COLO668 (cell line): ENCODE results near the gene HAPLN3.

Experiments used
- DNase-seq: peaks from one replicate; lab custom pipeline; 2025; ENCODE audit not compliant: unreplicated experiment; lab: John Stamatoyannopoulos, UW

The HAPLN3 gene

DNA sequence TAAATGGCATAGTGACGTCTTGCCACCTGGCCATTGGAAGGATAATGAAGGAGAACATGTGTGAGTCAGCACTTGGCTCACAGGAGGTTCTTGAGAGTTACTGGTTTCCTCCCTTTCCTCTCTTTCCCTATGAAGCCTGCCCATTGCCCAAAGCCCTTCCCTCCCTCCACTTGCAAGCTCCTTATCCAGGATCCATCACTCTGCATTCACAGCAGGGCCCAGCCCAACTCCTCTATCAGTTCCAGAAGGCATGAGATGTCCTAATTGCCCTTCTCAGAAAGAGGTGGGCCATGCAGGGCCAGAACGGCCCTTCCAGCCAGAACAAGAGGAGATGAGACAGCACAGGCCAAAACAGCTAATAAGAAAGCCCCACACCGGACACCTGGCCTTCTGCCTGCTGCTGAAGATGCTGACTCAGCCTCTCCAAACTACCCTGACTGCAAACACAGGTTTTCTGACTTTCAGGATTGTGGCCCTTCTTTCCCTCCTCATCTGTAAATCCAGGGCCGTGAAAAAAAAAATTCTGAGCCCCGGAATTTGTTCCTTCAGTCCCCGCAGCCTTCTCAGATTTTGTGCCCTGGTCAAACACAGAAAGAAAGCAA, 29.7 kb downstream of the HAPLN3 start:
- DNase-seq, result no peak

DNA sequence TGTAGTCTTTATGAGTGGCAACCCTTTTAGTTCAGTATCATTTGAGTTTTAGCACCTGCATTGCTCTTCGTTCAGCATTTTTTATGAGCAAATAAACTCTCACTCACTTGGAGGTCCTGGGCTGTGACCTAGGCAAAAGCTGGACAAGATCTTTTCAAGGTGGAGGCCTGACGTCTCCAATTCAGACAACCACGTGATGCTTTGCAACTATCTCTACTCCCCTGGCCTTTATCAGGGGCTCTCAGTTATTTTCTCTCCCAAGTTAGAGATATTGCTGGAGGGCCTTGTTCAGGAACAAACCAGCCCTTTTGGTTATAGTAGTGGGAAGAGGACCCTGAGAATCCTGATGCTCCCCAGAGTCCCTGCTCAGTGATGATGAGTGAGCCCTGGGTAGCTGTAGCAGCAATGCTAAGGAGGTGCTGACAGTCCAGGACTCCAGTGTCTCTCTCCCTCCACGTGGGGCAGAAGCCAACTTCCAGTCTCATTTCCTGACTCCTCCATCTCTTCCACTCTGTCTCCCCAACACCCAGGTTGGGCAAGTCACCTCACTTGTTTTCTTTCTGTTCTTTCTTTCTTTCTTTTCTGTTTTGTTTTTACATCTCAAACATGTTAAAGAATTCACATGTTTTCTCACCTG, 30.4 kb downstream of the HAPLN3 start:
- no peak for DNase-seq

DNA sequence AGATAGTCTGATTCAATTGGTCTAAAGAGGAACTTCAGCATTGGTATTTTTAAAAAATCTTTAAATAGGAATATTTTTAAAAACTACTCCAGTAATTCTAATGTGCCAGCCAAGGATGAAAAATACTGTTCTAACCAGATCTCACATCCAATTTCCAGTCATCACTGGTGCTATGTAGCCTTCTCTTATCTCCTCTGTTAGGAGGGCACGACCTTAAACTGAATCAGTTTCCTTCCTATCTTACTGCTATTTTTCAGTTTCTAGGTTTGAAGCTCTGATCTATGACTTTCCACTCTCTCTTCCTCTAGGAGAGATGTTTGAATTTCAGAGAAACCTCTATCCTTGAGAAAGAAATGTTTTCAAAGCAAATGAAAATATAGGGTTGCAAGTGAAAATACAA, 31.9 kb downstream of the HAPLN3 start:
- DNase-seq, result no peak

DNA sequence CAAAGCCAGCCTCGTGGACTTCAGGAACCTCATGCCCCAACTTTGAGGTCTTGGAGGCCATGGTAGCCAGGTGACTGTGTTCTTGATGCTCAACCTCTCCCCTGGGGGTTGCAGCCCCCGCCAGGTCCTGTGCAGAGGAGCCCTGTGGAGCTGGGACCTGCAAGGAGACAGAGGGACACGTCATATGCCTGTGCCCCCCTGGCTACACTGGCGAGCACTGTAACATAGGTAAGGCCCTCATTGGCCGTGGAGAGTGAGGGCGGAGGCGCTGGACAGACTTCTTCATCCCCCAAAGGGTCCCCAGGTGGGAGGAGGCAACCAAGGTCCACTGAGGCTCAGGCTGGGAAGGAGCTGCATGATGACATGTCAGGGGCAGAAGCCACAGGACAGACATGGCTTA, 35.1 kb downstream of the HAPLN3 start:
- DNase-seq, result no peak

DNA sequence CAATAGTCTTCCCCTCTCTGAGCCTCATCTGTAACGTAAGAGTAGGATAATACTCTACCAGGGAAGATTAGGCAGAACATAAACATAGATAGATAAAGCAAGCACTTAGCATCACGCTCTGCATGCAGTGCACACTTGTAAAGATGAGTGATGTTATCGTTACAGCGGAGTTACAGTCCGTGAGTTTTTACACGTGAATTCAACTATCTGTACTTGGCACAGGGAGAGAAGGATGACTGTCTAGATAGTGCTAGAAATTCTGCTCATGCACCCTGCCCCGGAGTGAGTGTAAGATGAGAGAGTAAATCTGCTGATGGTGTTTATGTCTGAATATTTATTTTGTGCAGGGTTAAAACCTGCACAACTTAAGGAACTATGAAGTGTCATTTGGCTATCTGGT, 35.8 kb downstream of the HAPLN3 start:
- no peak for DNase-seq

DNA sequence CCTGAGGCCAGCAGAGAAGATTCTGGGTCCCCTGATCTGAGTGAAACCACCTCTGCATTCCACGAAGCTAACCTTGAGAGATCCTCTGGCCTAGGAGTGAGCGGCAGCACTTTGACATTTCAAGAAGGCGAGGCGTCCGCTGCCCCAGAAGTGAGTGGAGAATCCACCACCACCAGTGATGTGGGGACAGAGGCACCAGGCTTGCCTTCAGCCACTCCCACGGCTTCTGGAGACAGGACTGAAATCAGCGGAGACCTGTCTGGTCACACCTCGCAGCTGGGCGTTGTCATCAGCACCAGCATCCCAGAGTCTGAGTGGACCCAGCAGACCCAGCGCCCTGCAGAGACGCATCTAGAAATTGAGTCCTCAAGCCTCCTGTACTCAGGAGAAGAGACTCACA, 36.4 kb downstream of the HAPLN3 start:
- no peak for DNase-seq

DNA sequence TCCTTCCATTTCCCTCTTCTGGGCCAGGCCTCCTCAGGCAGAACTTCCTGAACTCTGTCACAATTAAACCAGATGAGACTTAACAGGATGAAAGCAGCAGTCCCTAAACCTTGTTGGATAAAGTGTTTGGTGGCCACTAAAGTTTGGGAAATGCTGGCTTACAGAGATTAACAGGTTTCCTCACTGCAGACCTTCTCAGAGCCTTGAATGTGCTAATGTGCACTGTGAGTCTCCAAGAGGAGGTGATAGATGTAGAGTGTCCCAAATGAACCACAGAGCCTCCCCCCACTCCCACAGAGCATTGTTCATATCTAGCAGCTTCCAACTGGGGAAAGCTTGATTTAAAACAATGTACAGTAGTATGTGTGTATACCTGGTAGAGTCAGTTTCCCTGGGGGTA, 42.9 kb downstream of the HAPLN3 start:
- no peak for DNase-seq

DNA sequence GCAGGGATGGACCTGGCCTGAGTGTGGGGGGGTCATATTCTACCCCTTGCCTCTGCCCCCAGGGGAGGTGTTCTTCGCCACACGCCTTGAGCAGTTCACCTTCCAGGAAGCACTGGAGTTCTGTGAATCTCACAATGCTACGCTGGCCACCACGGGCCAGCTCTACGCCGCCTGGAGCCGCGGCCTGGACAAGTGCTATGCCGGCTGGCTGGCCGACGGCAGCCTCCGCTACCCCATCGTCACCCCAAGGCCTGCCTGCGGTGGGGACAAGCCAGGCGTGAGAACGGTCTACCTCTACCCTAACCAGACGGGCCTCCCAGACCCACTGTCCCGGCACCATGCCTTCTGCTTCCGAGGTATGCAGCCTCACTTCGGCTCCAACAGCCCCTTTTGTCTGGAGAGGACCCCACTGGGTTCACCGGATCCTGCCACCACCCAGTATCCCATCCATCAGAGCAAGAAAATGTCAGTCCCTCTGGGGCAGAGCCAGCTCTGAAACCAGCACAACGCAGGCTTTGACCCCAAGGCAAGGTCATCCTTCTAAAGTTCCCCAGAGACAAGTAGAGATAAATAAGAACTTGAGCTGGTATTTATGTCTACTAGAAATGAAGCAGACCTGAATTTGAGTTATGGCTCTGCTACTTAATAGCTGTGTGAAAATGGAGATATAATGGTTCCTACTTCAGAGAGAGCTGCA, 45.8 kb downstream of the HAPLN3 start:
- no peak for DNase-seq

DNA sequence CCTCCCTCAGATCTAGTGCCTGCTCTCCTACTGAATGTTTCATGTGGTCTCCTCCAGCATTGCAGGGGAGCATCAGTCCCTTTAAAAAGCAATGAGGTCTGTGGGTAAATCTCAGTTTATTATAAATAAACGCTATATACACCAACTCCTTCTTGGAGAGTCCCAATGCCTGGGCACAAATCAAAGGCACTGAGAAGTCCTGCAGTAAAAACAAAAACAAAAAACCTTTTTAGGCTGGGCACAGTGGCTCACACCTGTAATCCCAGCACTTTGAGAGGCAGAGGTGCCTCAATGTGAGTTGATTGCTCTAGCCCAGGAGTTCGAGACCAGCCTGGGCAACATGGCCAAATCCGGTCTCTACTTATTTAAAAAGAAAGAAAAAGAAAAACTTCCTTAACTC, 47.1 kb downstream of the HAPLN3 start:
- DNase-seq, result no peak

DNA sequence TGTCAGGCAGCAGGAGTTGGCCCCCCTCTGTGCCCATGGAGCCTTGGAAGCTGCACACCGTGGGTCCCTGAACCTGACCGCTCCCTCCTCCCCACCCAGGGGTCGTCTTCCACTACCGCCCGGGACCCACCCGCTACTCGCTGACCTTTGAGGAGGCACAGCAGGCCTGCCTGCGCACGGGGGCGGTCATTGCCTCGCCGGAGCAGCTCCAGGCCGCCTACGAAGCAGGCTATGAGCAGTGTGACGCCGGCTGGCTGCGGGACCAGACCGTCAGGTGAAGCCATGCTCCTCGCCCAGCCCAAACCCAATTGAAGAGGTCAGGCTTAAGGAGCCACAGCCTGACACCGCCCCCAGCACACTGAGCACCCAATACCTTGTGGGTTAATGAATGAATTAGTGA, 48.2 kb downstream of the HAPLN3 start:
- no peak for DNase-seq

DNA sequence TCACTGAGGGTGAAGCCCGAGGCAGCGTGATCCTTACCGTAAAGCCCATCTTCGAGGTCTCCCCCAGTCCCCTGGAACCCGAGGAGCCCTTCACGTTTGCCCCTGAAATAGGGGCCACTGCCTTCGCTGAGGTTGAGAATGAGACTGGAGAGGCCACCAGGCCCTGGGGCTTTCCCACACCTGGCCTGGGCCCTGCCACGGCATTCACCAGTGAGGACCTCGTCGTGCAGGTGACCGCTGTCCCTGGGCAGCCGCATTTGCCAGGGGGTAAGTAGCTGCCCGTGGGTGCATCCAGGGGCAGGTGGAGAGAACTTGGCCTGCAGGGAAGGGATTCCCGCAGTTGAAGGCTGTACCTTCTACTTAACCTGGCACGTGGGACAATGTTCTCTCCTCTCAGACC, 49.7 kb downstream of the HAPLN3 start:
- no peak for DNase-seq

DNA sequence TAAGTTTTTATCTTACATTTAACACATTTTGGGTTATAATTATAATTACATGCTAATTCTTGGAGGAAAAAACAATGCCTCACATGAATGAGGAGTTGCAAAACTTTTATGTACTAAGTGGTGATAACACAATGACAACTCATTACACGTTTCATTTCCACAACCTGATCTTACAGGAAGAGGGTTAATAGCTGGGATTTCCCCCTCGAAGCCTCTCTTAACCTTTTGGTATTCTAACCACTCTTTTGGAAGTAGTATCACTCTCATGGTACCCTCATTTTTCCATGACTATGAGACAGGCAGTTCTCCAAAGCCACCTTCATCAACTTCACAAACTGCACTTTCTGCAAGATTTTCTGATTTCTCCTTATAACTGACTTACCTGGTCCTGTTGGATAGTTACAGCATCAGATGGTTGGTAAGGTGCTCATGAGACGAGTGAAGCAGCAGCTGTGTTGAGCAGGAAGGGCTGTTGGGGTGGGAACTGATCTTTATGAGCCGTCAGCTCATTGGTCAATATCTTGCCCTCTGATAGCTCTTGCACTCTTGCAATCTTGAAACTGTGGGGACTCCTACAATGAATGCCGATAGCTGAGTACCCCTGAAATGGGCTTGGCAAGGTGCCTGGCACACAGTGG, 50.5 kb downstream of the HAPLN3 start:
- DNase-seq, result no peak

DNA sequence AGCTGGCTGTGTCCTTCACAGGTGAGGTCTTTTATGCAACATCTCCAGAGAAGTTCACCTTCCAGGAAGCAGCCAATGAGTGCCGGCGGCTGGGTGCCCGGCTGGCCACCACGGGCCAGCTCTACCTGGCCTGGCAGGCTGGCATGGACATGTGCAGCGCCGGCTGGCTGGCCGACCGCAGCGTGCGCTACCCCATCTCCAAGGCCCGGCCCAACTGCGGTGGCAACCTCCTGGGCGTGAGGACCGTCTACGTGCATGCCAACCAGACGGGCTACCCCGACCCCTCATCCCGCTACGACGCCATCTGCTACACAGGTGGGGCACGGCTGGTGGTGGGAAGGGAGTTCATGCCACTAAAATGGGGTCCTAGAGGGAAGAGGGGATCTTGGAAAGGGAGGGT, 52.0 kb downstream of the HAPLN3 start:
- no peak for DNase-seq

DNA sequence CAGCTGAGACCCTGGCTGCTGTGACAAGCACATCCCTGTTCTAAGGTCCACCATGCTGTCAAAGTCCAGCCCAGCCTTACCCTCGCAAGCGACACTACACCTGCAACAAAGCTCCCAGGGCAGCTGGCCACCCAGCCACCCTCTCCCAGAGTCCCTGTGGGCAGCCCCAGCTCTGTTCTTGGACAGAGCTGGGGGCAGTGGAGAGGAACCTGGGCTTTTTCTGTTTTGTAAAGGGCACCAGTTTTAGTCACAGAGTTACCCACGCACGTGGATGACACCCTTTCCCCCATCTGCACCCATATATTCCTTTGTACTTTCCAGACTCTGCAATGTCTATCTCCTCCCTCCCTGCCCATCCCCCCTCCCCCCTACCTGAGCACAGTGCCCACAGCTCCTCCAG, 53.2 kb downstream of the HAPLN3 start:
- no peak for DNase-seq

DNA sequence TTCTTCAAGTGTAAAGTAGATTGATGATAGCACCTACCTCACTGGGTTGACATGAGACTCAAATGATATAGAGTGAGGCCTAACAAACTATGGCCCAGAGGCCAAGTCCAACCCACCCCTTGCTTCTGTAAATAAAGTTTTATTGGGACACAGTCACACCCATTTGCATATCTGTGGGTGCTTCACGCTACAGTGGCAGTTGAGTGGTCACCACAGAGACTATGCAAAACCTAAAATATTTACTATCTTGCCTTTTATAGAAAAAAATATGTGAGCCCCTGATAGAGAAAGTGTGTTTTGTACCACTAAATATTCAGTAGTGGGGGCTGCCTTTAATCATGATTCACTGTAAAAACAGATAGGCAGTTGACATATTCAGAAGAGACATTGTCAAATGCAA, 54.1 kb downstream of the HAPLN3 start:
- no peak for DNase-seq

DNA sequence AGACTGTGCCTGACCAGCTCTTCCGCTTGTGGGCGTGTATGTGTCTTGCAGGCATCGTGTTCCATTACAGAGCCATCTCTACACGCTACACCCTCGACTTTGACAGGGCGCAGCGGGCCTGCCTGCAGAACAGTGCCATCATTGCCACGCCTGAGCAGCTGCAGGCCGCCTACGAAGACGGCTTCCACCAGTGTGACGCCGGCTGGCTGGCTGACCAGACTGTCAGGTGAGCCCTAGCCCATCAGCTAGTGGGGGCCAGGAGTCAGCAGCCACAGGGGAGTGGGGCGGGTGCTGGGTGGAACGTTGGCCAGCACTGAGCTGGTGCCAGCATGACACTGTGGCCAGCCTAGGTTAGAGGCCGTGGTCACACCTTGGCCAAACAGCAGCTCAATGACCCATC, 55.4 kb downstream of the HAPLN3 start:
- DNase-seq, result no peak

DNA sequence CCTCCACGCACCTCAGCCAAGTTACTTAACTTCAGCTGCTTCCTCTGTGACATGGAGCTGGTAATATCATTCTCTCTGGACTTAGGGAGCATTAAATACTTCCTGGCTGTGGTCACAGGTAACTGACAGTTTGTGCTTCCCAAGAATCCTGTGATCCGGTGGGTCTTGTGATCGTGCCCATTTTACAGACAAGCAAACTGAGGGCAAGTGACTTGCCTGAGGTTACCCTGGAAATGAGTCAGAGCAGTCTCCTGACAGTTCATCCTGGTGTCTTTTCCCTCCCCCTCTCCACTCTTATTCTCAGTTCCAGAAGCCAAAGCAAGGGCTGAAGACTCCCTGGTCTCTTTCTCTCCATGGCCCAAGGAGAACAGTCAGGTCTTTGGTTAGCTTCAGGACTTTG, 56.2 kb downstream of the HAPLN3 start:
- DNase-seq, result no peak

DNA sequence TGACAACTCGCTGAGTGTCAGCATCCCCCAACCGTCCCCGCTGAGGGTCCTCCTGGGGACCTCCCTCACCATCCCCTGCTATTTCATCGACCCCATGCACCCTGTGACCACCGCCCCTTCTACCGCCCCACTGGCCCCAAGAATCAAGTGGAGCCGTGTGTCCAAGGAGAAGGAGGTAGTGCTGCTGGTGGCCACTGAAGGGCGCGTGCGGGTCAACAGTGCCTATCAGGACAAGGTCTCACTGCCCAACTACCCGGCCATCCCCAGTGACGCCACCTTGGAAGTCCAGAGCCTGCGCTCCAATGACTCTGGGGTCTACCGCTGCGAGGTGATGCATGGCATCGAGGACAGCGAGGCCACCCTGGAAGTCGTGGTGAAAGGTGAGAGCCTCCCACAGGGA, 56.7 kb downstream of the HAPLN3 start:
- DNase-seq, result no peak

DNA sequence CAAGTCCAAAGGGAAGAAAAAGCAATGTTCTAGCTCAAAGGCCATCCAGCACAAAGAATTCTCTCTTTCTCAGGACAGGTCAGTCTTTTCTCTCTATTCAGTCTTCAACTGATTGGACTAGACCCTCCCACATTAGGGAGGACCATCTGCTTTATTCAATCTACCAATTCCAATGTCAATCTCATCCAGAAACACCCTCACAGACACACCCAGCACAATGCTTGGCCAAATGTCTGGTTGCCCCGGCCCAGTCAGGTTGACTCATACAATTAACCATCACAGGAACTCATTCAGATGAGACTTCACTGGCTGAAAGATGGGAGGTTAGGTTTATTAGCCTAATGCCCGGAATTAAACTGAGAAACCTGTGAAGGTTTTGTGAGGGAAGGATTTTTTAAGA, 59.7 kb downstream of the HAPLN3 start:
- DNase-seq, result no peak

DNA sequence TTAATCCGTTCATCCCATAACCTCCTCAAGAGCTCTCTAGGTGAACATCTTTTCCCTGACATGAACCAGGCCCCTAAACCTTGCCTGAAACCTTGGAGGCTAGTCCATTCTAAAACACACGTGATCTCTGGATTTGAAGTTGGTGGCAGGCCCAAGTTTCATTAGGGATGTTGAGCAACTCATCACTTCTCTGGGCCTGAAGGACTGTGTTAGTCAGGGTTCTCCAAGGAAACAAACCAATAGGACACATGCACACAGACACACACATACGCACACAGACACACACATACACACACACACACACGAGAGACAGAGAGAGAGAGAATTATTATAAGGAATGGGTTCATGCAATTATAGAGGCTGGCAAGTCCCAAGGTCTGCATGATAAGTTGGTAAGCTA, 60.2 kb downstream of the HAPLN3 start:
- DNase-seq, result no peak

DNA sequence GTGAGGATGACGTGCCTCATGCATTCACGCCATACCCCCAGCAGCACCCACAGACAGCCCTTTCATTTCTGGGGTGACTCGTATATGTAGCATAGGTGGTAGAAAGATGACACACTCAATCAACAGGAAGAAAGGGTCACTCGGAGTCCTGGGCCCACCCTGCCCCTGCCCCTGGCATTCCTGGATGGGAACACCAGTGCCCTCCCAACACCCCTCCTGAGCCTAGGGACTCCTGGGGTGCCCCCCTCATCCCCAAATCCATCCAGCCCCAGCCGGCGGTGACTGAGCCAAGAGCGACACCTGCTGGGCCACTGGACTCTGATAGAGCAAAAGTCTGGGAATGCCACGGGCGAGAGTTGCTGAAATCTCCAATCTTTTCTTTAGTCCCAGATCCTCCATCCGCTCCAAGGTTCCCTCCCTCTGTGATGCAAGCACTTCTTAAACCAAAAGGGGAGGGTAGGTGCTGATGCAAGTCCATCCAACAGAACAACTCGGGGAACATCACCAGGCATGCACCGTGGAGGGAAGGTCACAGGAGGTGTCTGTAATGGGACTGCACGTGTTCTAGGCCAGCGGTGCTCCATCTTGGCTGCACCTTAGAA, 61.0 kb downstream of the HAPLN3 start:
- peak; percentile 2 for DNase-seq

DNA sequence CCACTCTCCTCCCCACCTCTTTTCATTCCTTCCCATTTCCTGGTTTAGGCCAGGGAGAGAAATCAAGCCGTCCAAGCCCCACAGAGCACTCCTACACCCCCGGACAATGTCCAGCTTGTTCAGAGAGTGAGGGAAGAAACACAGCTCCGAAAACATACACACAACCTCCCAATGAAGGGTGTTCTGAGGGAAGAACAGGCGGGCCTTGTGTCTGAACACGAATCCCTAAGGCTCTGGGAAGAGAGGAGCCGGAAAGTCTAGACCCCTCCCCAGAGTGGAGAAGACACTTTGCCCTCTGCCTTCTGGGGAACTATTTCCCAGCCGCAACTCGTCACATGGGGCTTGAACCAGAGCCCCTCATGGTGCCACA, 61.6 kb downstream of the HAPLN3 start:
- DNase-seq, result no peak
